GM21515 (cell line): ENCODE measurements around the gene TOX3.

Experiments used
- ATAC-seq: cut with Tn5 transposase; IDR thresholded peaks from one replicate; pipeline ENCODE4 v1.9.1; 2021; ENCODE audit not compliant: unreplicated experiment

The TOX3 gene

DNA sequence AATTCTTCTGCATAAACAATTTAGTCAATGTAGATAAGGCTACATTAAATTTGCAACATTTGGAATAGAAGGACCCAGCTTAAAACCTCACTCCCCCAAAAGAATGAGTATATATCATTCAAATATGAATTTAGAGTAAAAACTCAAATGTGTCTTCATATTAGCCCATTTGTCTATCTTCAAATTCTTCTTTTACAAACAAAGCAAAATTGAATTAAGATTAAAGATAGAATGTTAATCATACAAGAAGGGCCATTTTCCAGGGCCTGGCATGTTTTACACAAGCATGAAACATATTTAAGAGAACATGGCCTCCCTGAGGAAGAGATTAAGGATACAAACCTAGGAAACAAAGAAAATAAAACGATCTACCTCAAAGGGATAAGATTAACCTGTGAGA lies 8.4 kb downstream of the TOX3 start:
- no peak for ATAC-seq

GRCh38 chr16:52537516-52537915 lies 9.4 kb downstream of the TOX3 start:
- no peak for ATAC-seq

DNA sequence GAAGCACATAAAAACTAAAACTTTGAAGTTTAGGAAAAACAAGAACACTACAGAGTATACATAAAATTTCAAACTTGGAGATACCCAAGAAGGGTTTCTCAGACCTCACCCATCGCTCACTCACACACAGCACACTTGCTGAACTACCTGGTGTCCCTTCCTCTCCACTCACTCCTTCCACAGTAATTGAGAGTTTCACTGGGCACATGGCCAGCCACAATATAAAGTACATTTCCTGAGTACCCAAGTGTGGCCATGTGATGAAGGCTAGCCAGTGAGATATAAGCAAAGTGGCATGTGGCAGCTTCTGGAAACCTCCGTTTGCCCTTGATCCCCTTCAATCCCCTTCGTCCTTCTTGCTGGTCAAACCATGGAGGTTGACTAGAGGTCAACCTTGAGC lies 11.9 kb downstream of the TOX3 start:
- ATAC-seq, result no peak

GRCh38 chr16:52533296-52533695 lies 13.6 kb downstream of the TOX3 start:
- no peak for ATAC-seq

DNA sequence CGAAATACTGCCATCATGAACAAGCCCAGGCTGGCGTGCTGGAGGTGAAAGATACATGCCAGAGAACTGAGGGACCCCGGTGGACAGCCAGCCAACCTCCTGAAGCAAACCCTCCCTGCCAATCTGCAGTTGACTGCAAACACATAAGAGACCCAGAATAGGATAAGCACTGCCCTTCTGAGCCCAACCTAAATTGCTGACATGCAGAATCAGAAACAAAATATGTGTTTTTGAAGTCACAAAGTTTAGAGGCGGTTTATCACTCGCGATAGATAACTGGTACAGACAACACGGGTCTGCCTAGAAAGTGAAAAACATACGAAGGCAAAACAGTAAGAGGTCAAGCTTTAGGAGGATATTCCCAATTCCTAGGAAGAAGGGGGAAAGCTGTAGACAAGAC lies 14.6 kb downstream of the TOX3 start:
- ATAC-seq, result no peak

- no peak for ATAC-seq
Measured at GRCh38 chr16:52529226-52529625, 17.7 kb downstream of the TOX3 start.

DNA sequence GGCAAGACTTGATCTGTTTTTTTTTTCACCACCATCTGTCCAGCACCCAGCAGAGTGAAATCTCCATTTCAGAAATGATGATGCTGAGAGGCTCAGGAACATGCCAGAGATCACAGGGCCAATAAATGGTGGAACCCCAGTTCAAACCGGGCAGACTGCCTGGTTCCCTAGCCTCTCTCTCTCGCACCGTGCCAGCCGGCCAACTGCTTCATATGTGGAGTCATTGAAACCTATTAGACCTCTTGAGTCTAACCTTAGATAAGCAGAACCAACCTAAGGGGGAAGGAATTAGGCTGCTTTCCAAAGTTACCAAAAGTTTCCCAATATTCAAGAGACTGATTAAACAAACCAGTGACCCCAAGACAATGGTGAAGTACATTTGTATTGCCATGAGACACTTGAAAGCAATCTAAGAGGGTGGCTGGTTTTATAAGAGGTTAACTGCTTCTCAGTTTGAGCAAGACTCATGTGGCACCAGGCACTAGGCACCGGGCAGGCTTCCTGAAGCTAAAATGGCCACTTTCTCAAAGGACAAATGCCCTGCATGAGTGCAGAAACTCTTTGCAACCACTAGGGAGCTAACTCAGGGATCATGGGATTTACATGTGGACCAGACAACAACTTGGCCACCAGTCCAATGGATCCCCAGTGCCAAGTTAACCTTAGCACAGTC lies 18.4 kb downstream of the TOX3 start:
- no peak for ATAC-seq

DNA sequence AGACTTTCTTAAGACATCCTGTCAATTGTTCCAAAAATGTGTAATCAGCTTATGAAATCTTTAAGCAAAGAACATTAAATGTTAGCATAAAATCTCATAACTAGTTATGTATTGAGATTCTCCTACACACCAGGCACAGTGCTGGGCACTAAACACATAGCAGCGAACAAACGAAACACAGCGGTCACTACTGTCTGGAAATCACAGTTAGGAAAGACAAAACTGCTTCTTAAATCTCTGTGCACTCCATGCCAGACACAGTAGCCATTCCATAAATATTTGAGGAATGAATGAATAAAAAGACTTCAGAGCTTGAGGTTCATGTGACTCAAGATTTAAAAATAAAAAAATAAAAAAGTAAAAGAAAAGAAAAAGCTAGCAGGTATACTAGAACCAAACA lies 20.1 kb downstream of the TOX3 start:
- ATAC-seq, result no peak

DNA sequence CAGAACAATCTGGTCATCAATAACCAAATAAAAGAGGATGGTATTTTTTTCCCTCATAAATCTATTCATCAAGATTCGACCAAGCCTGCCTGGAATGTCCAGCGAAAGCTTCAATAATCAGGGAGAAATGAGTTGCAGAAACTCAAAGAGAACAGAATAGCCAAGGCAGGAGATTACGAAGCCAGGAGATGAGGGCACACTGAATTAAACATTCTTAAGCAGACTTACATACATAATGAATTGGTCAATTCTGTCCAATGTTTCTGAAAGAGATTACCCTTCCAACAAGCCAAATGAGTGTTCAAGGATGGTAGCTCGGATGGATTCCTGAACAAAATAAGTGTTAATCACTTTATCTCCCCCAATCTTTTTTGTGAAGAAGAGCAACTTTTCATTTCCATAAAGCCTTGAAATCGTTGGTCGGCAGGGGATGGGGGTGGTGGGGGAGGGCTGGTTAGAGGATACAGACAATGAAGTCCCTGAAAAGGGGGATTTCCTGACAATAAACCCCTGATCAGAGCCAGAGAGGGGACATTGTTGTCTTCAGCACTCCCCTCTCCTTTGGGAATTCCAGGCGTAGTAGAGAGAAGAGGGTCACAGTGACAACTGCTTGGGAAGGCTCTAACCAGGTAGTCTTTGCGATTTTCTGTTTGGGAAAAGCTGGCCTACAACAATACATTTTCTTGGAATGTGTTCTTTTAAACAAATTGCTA lies 20.7 kb downstream of the TOX3 start:
- ATAC-seq, result no peak

- no peak for ATAC-seq
Measured at GRCh38 chr16:52521570-52521969, 25.4 kb downstream of the TOX3 start.

GRCh38 chr16:52518884-52519283 lies 28.1 kb downstream of the TOX3 start:
- no peak for ATAC-seq

DNA sequence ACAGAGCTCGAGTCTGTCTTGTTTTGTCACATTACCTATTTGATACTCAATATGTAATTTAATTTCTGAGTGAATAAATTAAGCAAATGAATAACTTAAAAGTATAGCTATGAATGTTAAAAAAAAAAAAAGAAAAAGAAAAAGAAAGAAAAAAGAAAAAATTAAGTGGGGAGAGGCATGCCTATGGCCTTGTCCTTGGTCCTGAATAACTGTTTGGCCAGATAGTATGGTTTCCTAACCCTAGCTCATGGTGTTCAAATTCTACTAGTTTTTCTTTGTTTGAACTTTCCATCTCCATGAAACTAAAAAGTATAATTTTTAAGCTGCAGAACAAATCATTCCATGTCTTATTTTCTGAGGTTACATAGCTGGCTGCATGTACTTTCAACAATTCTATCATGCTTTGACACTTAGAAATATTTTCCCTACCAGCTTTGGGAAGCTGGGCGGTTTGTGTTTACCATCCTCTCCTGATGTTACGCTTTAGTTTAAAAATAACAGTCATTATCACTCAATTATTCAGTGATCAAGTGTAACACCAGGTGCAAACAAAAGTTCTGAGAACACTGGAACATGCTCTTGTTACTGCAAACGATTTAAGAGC lies 31.8 kb downstream of the TOX3 start:
- no peak for ATAC-seq

DNA sequence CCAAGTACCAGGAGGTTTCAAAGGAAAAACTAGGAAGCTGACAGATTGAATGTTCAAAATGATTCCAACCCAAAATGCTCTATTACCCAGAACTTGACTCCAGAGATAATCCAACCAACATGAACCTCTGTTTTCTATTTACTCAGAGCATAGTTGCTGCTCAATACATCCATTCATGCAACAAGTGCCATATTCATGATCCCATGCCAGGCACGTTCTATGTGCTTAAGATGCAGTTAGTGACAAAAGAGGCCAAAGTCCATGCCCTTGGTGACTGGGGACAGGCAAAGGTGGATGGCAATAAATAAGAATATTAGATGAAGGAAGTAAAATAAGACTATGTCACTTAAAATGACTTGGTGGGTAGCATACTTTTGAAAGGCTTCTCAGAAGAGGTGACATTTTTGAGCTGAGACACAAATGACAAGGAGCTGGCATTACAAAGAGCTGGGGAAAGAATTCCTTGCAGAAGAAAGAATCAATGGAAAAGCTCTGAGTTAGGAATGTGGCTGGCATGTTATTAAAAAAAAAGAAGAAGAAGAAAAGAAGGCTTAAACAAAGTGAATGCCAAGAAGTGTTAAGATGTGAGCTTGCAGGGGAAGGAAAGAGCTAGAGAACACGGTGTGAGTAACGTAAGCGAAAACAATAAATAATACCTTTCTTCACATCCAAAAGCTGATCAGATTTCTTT lies 34.5 kb downstream of the TOX3 start:
- ATAC-seq, result no peak

GRCh38 chr16:52501746-52502145 lies 45.2 kb downstream of the TOX3 start:
- ATAC-seq, result no peak

DNA sequence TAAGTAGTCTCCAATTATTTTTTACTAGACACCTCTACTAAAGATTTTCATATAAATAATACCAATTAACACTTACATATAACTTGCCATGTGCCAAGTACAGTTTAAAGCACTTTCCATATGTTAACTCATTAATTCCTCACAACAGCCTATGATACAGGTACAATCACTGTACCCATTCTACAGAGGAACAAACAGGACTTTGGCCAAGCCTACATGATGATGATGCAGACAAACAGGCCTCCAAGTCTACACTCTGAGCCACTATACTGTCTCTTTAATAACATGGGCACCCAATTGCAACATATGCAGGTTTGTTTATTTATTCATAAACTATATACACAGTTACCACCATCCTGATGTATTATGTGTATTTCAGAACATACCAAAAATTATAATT lies 46.0 kb downstream of the TOX3 start:
- ATAC-seq, result no peak

DNA sequence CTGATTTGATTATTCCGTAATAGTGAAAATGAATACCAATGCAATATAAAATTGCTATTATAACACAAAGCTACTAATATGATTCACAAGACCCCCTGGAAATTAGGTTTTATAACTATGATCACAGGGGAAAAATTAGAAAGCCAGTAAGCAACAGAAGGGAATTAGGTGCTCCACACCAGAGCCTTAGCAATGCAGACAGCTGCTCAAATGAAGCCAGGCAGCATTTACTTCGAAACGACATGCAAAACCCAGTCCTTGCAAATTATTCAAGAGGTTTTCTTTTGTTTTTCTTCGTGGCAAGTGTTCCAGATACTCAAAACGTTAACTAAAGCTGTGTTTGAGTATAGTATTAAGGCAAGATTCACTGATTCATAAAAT lies 47.9 kb downstream of the TOX3 start:
- no peak for ATAC-seq

DNA sequence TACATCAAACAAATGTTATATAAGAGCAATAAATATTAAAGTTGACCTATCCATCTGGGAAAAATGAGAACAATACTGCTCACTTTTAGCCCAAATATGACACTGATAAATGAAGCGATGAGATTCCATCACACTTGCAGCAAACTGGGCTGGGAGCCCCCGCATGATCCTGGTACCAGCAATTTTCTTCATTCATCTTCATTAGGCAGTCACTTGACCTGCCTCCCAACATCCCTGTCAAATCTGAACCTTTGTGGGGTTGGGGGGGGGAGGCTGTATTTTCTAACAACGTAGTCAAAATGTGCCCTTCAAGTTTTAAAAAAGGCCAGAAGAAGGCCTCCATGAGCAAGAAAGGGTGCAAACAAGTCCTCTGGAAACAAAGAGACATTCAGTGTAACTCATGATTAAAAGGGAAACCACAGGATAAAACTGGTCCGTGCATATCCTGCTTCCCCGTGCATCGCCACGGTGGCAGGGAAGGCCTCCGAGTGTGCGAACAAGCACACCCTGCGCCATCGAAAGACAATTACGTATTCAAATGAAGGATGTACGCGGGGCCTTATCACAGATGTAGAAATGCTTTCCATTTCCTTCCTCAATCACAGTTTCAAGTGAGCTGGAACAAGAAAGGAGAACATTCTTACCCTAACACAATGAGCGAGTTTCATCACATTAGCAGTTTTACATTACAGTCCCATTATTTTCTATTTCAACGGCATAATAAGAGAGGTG lies 48.4 kb downstream of the TOX3 start:
- no peak for ATAC-seq

GRCh38 chr16:52497067-52497816 lies 49.7 kb downstream of the TOX3 start:
- no peak for ATAC-seq

- ATAC-seq, result no peak
Measured at GRCh38 chr16:52496051-52496876, 50.7 kb downstream of the TOX3 start.

- ATAC-seq, result no peak
Measured at GRCh38 chr16:52494621-52495020, 52.3 kb downstream of the TOX3 start.
